SK-N-SH (cell line): ENCODE data around the gene SMG7. TPM values are rescaled to one million over a fixed set of nuclear protein-coding genes. Genes with fewer than 3 reads are reported as not detected.

Experiments
- CTCF ChIA-PET: fragments of 300-600, 350-600 bp; formaldehyde crosslinking; extraction: SDS; loops from one replicate; lab custom pipeline; 2021; lab: Yijun Ruan, JAX
- POLR2A ChIA-PET: fragments of 350-600 bp; sonication (Branson Sonifier 250); formaldehyde crosslinking; extraction: SDS; loops from one replicate; lab custom pipeline; 2020; ENCODE audit warnings: antibody characterized with exemption, inconsistent platforms; lab: Yijun Ruan, JAX
- DNase-seq: peaks from one replicate; pipeline ENCODE4 v3.0.0; 2012
- H2AFZ ChIP-seq: fragments of 200-600 bp; sonication (generic); 2 replicates; pipeline ENCODE4 v1.8.1; 2016; ENCODE audit warnings: antibody characterized with exemption, mild to moderate bottlenecking, low read depth
- H3F3A ChIP-seq: fragments of 200-600 bp; sonication (generic); replicated peaks from 2 replicates; pipeline ENCODE3; 2016; ENCODE audit warnings: antibody characterized with exemption, mild to moderate bottlenecking; ENCODE audit not compliant: insufficient read depth
- H3K27ac ChIP-seq, 2 experiments: fragments of 200-500 bp in 1 of 2; fragments of 200-600 bp in 1 of 2; sonication (Bioruptor generic) in 1 of 2; sonication (generic), shearing (Covaris generic) in 1 of 2; 2 replicates each; pipeline versions ENCODE4 v1.5.1 to v1.6.1; 2014 to 2016; ENCODE audit warnings: low read depth in 2 of 2, inconsistent platforms in 1 of 2, low read length in 1 of 2, mild to moderate bottlenecking in 1 of 2, mixed read lengths in 1 of 2
- H3K27me3 ChIP-seq: fragments of 200-600 bp; sonication (generic), shearing (Covaris generic); 2 replicates; pipeline ENCODE4 v1.6.1; 2016; ENCODE audit warnings: mixed run types; ENCODE audit not compliant: insufficient read depth
- H3K36me3 ChIP-seq, 2 experiments: fragments of 200-500 bp in 1 of 2; fragments of 200-600 bp in 1 of 2; sonication (Bioruptor generic) in 1 of 2; sonication (generic) in 1 of 2; replicated peaks in 1 of 2; 2 replicates each; pipeline versions ENCODE3 to v1.5.1; 2014 to 2016; ENCODE audit warnings: low read length in 1 of 2, mild to moderate bottlenecking in 1 of 2; ENCODE audit not compliant: insufficient read depth in 2 of 2, control insufficient read depth in 1 of 2
- H3K4me1 ChIP-seq, 2 experiments: fragments of 200-500 bp in 1 of 2; fragments of 200-600 bp in 1 of 2; sonication (Bioruptor generic) in 1 of 2; sonication (generic), shearing (Covaris generic) in 1 of 2; 2 replicates each; pipeline versions ENCODE4 v1.5.1 to v1.6.1; 2014 to 2016; ENCODE audit warnings: low read depth in 1 of 2, low read length in 1 of 2, mixed run types in 1 of 2; ENCODE audit not compliant: insufficient read depth in 2 of 2, control insufficient read depth in 1 of 2
- H3K4me2 ChIP-seq: fragments of 200-600 bp; sonication (generic), shearing (Covaris generic); 2 replicates; pipeline ENCODE4 v1.6.1; 2017; ENCODE audit warnings: mixed run types
- H3K4me3 ChIP-seq, 2 experiments: fragments of 200-500 bp in 1 of 2; fragments of 200-600 bp in 1 of 2; sonication (Bioruptor generic) in 1 of 2; sonication (generic), shearing (Covaris generic) in 1 of 2; 2 replicates each; pipeline versions ENCODE4 v1.5.1 to v1.8.1; 2014 to 2016; ENCODE audit warnings: low read depth in 2 of 2, inconsistent platforms in 1 of 2, low read length in 1 of 2, mild to moderate bottlenecking in 1 of 2, mixed read lengths in 1 of 2, moderate library complexity in 1 of 2
- H3K79me2 ChIP-seq: fragments of 200-600 bp; sonication (generic); 2 replicates; pipeline ENCODE4 v1.8.1; 2017; ENCODE audit warnings: mild to moderate bottlenecking; ENCODE audit not compliant: insufficient read depth
- H3K9ac ChIP-seq: fragments of 200-600 bp; sonication (generic); 2 replicates; pipeline ENCODE4 v1.6.1; 2017; ENCODE audit warnings: mixed run types
- H3K9me2 ChIP-seq: fragments of 200-600 bp; sonication (generic); 2 replicates; pipeline ENCODE4 v1.6.1; 2017; ENCODE audit warnings: mixed run types
- H3K9me3 ChIP-seq: fragments of 200-600 bp; sonication (generic); 2 replicates; pipeline ENCODE4 v1.6.1; 2017; ENCODE audit warnings: mixed run types, mild to moderate bottlenecking, moderate library complexity
- H4K20me1 ChIP-seq: fragments of 200-600 bp; sonication (generic); 2 replicates; pipeline ENCODE4 v1.6.1; 2017; ENCODE audit warnings: mild to moderate bottlenecking, mixed run types; ENCODE audit not compliant: insufficient read depth
- CHD2 ChIP-seq: fragments of 150-350 bp; IDR thresholded peaks from 2 replicates; pipeline ENCODE4 v1.6.1; 2018; ENCODE audit warnings: low read length; ENCODE audit not compliant: partially characterized antibody
- CTCF ChIP-seq: fragments of 200-600 bp; sonication (generic); IDR thresholded peaks from 2 replicates; pipeline ENCODE4 v1.6.1; 2017; ENCODE audit warnings: antibody characterized with exemption, mild to moderate bottlenecking, moderate library complexity
- EP300 ChIP-seq, 2 experiments: IDR thresholded peaks; 2 replicates each; pipeline versions ENCODE4 v1.4.0 to v1.6.1; 2012; ENCODE audit warnings: borderline replicate concordance in 1 of 2, low read depth in 1 of 2, low read length in 1 of 2
- FOSL2 ChIP-seq: IDR thresholded peaks from 2 replicates; pipeline ENCODE4 v1.4.0; 2012; ENCODE audit warnings: low read depth, mild to moderate bottlenecking, moderate library complexity, borderline replicate concordance
- FOXJ3 ChIP-seq: sonication (generic); formaldehyde crosslinking; IDR thresholded peaks from 2 replicates; pipeline ENCODE4 v1.5.1; 2020; ENCODE audit warnings: mild to moderate bottlenecking, missing genetic modification reagents
- FOXM1 ChIP-seq: IDR thresholded peaks from 2 replicates; pipeline ENCODE4 v1.4.0; 2012; ENCODE audit warnings: low read depth, mild to moderate bottlenecking
- GABPA ChIP-seq: IDR thresholded peaks from 2 replicates; pipeline ENCODE4 v1.4.0; 2012; ENCODE audit warnings: low read depth, mild to moderate bottlenecking
- MXI1 ChIP-seq: IDR thresholded peaks from 2 replicates; pipeline ENCODE4 v1.6.1; 2012; ENCODE audit warnings: mild to moderate bottlenecking, low read depth, low read length, improper control_type of control experiment
- NFIC ChIP-seq: IDR thresholded peaks from 2 replicates; pipeline ENCODE4 v1.4.0; 2012; ENCODE audit warnings: borderline replicate concordance
- PBX3 ChIP-seq: IDR thresholded peaks from 2 replicates; pipeline ENCODE4; 2012
- RAD21 ChIP-seq: IDR thresholded peaks from 2 replicates; pipeline ENCODE4 v1.6.1; 2012; ENCODE audit warnings: mild to moderate bottlenecking, low read length
- RCOR1 ChIP-seq: fragments of 150-350 bp; IDR thresholded peaks from 2 replicates; pipeline ENCODE4 v1.6.1; 2017; ENCODE audit warnings: antibody characterized with exemption, low read length
- RXRA ChIP-seq: IDR thresholded peaks from 2 replicates; pipeline ENCODE4 v1.4.0; 2012; ENCODE audit warnings: low read depth, mild to moderate bottlenecking, borderline replicate concordance
- SIN3A ChIP-seq: IDR thresholded peaks from 2 replicates; pipeline ENCODE4 v1.6.1; 2012; ENCODE audit warnings: low read depth, mild to moderate bottlenecking, low read length, moderate library complexity, borderline replicate concordance
- SMC3 ChIP-seq: IDR thresholded peaks from 2 replicates; pipeline ENCODE4 v1.6.1; 2012; ENCODE audit warnings: low read depth, low read length, improper control_type of control experiment
- TAF1 ChIP-seq: IDR thresholded peaks from 2 replicates; pipeline ENCODE4 v1.6.1; 2012; ENCODE audit warnings: low read depth, mild to moderate bottlenecking, low read length, moderate library complexity, borderline replicate concordance
- USF2 ChIP-seq: fragments of 150-350 bp; IDR thresholded peaks from 2 replicates; pipeline ENCODE4 v1.6.1; 2017; ENCODE audit warnings: antibody characterized with exemption, low read length, low read depth, borderline replicate concordance
- YY1 ChIP-seq: IDR thresholded peaks from 2 replicates; pipeline ENCODE4 v1.4.0; 2012; ENCODE audit warnings: low read depth, mild to moderate bottlenecking
- ZBTB33 ChIP-seq: IDR thresholded peaks from 2 replicates; pipeline ENCODE4 v1.4.0; 2012; ENCODE audit warnings: low read depth, borderline replicate concordance
- WGBS: methylation state at CpG from one replicate; pipeline ENCODE4 v1.1.6; 2017; ENCODE audit warnings: low lambda C conversion rate; 5-methylcytosine and 5-hydroxymethylcytosine counted together
- polyA plus RNA-seq, 3 experiments: library from polyadenylated mRNA; depleted of rRNA; stranded (reverse); fragments of >200 nt; gene quantifications; 2 replicates each; pipeline ENCODE4 v1.2.3, GENCODE V29; 2012

SMG7 gene
- polyA plus RNA-seq, 1 of the 3 experiments (the other 2 are of a cell fraction) = 19.8 TPM

- H2AFZ ChIP-seq = no peak overlapping the region
- ChIA-PET CTCF (no interaction called here), POLR2A (no interaction called here)
- DNase-seq = no peak
- H3K79me2 ChIP-seq = peaks cover 84% of the 10 kb centered on the region
- no peaks in the 10 kb centered on the region for H3K27me3 ChIP-seq
- H3K27ac ChIP-seq = no peak overlapping the region
- no peak overlapping the region for H3K9ac ChIP-seq
- H3K36me3 ChIP-seq = peaks cover 7 to 8% of the 10 kb centered on the region in 2 experiments
- H3K9me3 ChIP-seq = no peaks in the 10 kb centered on the region
- peaks cover 7% of the 10 kb centered on the region for H3F3A ChIP-seq
- 94% methylated on average over 3 of the region's 3 CpGs for WGBS
- H4K20me1 ChIP-seq = peaks cover 72% of the 10 kb centered on the region
- H3K9me2 ChIP-seq = no peaks in the 10 kb centered on the region
- no peak overlapping the region for H3K4me2 ChIP-seq
- peaks cover 4 to 8% of the 10 kb centered on the region in 2 experiments; a peak in 3 of 4 replicates for H3K4me1 ChIP-seq
- H3K4me3 ChIP-seq = no peak overlapping the region
- TF ChIP-seq EP300 (IDR thresholded peaks at IDR 0.05; ENCODE audit: borderline replicate concordance in 1 of 2, low read depth in 1 of 2, low read length in 1 of 2) (no peak), YY1 (no peak), TAF1 (no peak), SIN3A (no peak), GABPA (no peak), CHD2 (no peak), SMC3 (no peak), USF2 (no peak), RXRA (no peak), PBX3 (no peak), FOXJ3 (no peak), RAD21 (no peak)
Measured at GRCh38 chr1:183476081-183476480, 3.8 kb downstream of the SMG7 start.

GRCh38 chr1:183477986-183478781 lies 5.9 kb downstream of the SMG7 start:
- H3K9me3 ChIP-seq = no peaks in the 10 kb centered on the region
- H3K79me2 ChIP-seq = peaks cover 97% of the 10 kb centered on the region
- H3K27me3 ChIP-seq = no peaks in the 10 kb centered on the region
- DNase-seq = no peak
- H3K4me1 ChIP-seq = peaks cover 3 to 8% of the 10 kb centered on the region in 2 experiments; a peak in 3 of 4 replicates
- no peak overlapping the region for H3K4me3 ChIP-seq
- 98% methylated on average over 3 of the region's 3 CpGs for WGBS
- H4K20me1 ChIP-seq = peaks cover 91% of the 10 kb centered on the region
- no peak overlapping the region for H3K4me2 ChIP-seq
- H2AFZ ChIP-seq = no peak overlapping the region
- peaks cover 7 to 8% of the 10 kb centered on the region in 2 experiments for H3K36me3 ChIP-seq
- H3K9me2 ChIP-seq = no peaks in the 10 kb centered on the region
- ChIA-PET POLR2A (no interaction called here), CTCF (interaction anchor here (1.3 kb wide), 1 partner anchor 8 kb away, joined by 3 read pairs; no protein-coding TSS in a partner anchor)
- H3K27ac ChIP-seq = no peak overlapping the region
- no peak overlapping the region for H3K9ac ChIP-seq
- H3F3A ChIP-seq = peaks cover 17% of the 10 kb centered on the region
- TF ChIP-seq NFIC (no peak), RAD21 (no peak), RXRA (no peak), FOSL2 (no peak), MXI1 (no peak), CTCF (no peak), RCOR1 (no peak), GABPA (no peak), EP300 (IDR thresholded peaks at IDR 0.05; ENCODE audit: borderline replicate concordance in 1 of 2, low read depth in 1 of 2, low read length in 1 of 2) (no peak), ZBTB33 (no peak), SMC3 (no peak), FOXM1 (no peak)
